ENCODE measurements around the gene GRB2.
"Not testable (repeated sequence)": the region's sequence is repeated elsewhere in the genome, so short reads cannot be mapped to it uniquely, and the experiment has no call there.

The GRB2 gene

GRCh38 chr17:75288359-75288758 is 117.1 kb downstream of the GRB2 start:
- no peak for TF ChIP-seq CTCF (IDR thresholded peaks at IDR 0.05; ENCODE audit: low read depth, low read length)
- no peak for DNase-seq (ENCODE audit: extremely low read depth, low read depth)

DNA sequence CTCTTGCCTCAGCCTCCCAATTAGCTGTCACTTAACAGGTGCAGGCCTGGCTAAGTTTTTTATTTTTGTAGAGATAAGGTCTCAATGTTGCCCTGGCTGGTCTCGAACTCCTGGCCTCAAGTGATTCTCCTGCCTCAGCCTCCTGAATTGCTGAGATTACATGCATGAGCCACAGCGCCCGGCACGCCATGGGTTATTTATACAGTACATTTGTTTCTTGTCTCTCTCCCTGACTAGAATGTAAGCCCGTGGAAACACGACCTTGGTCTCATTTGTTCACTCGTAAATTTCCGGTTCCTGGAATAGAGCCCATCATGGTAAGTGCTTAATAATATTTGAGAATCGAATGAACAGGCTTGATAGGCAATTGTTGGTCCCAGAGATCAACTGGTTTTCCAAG is 118.3 kb downstream of the GRB2 start:
- DNase-seq (ENCODE audit: extremely low read depth, low read depth): no peak
- TF ChIP-seq CTCF (IDR thresholded peaks at IDR 0.05; ENCODE audit: low read depth, low read length): no peak

GRCh38 chr17:75285123-75285522 is 120.4 kb downstream of the GRB2 start:
- no peak for TF ChIP-seq CTCF (IDR thresholded peaks at IDR 0.05; ENCODE audit: low read depth, low read length)
- no peak for DNase-seq (ENCODE audit: extremely low read depth, low read depth)

DNA sequence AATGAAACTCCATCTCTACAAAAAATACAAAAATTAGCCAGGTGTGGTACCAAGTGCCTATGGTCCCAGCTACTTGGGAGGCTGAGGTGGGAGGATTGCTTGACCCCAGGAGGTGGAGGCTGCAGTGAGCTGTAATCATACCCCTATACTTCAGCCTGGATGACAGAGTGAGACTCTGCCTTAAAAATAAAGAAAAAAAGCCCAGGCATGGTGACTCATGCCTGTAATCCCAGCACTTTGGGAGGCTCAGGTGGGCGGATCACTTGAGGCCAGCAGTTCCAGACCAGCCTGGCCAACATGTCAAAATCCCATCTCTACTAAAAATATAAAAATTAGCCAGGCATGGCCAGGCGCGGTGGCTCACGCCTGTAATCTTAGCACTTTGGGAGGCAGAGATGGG is 125.3 kb downstream of the GRB2 start:
- not testable (repeated sequence) for DNase-seq (ENCODE audit: extremely low read depth, low read depth)

DNA sequence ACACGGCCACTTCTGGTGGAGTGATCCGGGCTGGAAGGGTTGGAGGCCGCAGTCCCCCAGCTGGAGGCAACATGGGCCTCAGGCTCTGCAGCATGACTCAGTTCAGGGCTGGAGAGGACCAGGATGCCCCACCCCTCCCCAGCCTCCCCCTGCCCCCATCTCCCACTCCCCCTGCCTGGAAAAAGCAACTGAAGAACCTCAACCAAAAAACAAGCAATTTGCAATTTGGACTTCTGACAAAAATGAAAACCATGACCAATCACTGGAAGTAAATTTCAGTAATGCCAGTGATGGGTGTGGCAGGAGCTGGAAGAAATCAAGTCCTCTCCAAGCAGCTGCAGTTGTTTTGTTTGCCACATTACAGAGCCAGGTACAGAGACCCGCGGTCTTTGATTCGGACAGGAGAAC is 127.8 kb downstream of the GRB2 start:
- TF ChIP-seq CTCF (IDR thresholded peaks at IDR 0.05; ENCODE audit: low read depth, low read length): no peak
- peak; percentile 69 for DNase-seq (ENCODE audit: extremely low read depth, low read depth)

GRCh38 chr17:75273977-75274708 is 131.3 kb downstream of the GRB2 start:
- no peak for TF ChIP-seq CTCF (IDR thresholded peaks at IDR 0.05; ENCODE audit: low read depth, low read length)
- no peak for DNase-seq (ENCODE audit: extremely low read depth, low read depth)

- no peak for DNase-seq (ENCODE audit: extremely low read depth, low read depth)
- TF ChIP-seq CTCF (IDR thresholded peaks at IDR 0.05; ENCODE audit: low read depth, low read length): no peak
Measured at GRCh38 chr17:75272848-75273184, 132.7 kb downstream of the GRB2 start.

Data from AG09319 (cell line).